EL (cell line): ENCODE measurements around the gene R3HCC1L.
A peak's percentile ranks its signal among the peaks of the same experiment; 100 is the strongest.

Source experiments
- DNase-seq: peaks from one replicate; pipeline ENCODE4 v3.0.0-alpha.2; 2016

The R3HCC1L gene

DNA sequence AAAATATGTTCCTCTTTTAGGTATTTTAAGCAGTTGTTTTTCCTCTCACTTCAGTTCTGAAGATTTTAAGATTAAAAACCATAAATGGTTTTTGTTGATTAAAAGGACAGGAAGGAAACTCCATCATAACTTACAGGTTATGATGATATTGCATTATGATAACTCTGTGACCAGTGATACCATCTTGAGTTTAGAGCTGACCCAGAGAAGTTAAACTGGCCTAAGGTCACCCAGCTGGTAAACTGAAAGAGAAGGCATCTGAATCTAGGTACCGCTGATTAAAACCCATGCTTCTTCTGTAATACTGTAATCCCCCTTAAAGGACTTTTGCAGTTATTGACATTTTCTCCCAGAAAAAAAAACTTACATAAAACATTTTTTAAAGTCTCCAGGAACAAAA lies 103.9 kb downstream of the R3HCC1L start:
- DNase-seq = no peak

DNA sequence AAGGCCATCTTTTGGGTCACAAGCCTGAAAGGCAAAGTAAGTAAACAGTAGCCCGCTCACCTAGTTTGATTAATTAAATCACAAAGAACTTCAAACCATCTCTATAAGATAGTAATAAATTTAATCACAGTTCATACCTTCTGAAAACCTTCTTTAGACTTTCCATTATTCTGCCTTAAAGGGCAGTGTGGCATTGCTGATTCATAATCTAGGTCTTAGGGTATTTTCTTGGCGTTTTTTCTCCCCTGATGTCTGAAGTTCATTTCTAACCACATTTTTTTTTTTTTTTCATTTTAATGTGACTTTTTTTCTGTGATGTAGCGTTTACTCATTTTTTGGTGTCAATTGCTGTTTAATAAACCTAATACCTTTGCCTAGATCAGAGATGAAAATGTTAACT lies 106.1 kb downstream of the R3HCC1L start:
- no peak for DNase-seq

DNA sequence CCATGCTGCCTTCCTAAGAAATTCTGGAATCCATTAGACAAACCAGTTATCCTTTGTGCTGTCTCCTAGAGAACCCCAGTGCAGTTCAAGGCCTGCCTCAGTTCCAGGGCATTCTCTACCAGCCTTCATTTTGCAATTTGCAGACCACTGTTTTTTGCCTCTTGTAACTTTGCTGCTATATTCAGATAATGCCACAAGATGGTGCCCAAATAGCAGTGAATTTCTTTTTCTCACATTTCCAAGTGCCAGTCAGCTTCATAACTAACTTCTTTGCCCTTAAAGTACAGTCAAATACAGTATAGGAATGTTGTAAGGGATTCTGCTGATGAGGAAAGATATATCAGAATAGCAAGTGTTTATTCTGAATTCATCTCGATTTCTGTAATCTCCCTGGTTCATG lies 108.4 kb downstream of the R3HCC1L start:
- DNase-seq = peak; percentile 33

DNA sequence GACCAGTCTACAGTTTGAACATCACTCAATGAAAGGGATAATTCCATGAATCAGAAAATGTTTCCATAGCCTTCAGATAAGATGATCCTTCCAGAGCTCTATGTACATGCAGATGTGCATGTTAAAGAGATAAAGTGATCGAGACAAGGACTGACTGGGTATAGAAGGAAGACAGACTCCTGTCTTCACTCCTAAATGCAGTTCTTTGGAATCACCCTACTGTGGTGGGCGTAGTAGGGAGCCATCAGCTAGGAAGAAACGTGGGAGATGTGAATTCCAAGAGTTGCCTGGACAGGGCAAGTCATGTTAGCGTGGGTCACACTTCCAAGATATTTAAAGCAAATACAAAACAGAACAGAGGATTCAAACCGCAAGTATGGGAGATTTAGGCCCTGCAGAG lies 109.7 kb downstream of the R3HCC1L start:
- no peak for DNase-seq

DNA sequence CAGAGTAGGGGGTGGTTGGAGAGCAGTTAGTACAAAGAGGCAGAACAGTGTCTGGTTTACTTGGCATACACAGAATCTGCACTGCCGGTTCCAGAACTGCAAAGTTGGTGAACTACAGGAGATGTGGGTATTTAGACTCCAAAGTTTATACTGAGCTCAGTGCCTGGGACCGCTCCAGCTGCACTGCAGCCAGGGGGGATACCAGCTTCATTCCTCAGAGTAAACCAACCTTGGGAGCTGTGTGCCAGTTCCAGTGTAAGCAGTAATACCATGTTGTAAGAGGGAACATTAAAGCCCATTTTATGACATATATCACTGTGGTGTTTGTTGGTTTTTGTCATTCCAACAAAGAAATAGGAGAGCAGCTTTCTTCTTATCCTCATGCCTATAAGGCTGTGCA lies 110.1 kb downstream of the R3HCC1L start:
- no peak for DNase-seq

DNA sequence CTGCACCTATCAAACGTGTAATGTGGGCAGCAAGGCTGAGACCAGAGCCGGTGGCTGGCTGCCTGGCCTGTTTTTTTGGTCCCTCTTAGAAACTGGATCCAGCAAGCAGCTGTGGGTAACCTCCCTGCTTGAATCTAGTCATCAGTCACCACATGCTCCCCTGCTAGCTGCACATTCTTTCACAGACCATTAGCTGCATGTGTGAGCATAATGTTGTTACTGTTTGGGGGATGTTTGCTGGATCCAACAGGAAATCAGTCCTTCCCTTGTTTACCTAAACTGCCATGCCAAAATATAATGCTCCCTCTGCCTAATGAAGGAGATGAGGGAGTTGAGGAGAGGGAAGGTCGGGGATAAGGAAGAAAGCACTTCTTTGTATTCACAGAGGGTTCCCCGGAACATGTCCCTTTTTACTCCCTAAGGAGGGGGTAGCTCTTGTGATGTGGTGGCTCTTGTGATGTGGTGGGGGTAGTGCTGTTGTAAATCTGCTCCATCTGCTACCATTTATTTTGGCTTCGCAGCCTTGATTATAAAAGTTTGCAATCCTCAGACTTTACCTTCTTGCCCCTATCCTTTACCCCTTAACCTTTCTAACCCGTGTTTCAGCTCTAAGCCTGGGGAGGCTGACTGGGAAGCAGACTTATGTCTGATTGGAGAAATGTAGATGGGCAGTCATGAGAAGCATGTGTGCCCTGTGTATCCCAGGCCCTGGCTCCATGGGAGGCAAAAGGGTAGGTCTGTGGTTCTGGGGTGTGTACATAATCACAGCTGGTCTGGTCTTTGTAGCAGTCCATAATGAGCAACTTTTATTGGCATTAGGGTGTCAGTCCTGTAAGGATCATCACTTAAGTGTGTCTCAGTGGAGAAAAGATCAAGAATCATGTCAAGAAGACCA lies 112.7 kb downstream of the R3HCC1L start:
- DNase-seq = no peak

DNA sequence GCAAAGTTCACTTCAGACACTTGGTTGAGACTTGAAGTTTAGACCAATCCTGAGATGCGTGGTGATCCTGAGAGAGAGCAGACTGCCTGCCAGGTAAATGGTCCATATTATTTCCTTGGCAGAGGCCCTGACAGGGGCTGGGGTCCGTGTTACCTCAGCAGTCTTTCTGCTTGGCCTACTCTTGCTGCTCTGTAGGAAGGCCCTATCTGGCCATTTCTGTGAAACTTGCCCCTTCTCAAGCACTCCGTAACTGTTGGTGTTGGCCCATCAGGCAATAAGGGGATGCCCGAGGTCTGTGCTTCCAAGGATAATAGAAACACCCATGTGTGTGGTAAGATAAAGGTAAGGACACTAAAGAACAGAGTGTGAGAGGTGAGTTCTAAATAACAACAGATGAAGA lies 113.6 kb downstream of the R3HCC1L start:
- DNase-seq = no peak

DNA sequence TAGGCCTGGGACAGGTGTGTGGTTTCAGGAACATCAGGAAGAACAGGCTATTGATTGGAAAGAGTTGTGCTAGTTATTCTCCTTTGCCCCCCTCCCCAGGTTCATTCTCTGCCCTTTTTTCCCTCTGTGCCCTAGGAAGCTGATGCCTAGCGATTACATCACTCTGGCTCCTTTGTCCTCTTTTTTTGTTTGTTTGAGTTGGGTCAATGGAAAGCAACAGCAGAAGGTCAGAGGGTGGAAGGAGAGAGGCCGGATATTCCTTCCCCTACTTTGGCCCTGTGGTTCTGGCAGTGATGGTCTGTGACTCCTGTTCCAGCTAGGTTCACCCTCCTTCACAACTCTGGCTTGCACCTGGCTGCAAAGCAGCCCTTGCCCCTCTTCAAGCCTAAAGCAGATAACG lies 114.7 kb downstream of the R3HCC1L start:
- DNase-seq = no peak

DNA sequence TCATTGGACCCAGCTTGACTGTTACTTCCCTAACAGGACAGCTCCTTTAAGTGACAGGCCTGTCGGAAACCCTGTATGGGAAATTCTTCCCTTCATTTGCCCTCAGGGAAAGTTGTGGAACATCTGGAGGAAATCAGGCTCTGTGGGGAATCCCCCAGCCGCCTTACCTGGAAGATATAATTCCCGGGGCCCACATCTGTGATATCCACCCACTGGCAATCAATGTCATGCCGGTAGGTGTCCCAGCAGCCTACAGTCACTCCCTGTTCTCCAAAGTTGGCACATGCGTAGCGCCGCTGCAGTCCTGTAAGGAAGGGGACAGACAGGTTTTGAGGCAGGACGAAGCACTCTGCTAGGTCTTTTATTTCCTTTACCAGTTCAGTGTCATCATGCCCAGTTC lies 116.9 kb downstream of the R3HCC1L start:
- no peak for DNase-seq

DNA sequence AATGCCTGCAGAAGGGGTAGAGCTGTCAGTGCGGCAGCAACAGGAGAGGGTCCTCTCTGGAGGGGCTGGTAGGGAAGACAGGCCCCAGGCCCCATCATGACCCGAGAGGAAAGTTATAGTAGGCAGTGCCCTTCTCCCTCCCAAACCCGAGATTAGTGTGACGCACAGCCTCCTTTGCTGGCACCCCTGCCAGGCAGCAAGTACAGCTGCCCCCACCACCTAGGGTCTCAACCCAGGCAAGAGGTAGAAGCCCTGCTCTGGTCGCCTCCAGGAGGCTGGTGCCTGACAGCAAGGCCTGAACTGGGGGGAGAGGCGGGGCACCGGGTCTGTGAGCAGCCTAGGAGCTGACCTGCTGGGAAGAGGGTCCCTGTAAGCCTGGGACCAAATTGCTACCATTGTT lies 118.0 kb downstream of the R3HCC1L start:
- no peak for DNase-seq

DNA sequence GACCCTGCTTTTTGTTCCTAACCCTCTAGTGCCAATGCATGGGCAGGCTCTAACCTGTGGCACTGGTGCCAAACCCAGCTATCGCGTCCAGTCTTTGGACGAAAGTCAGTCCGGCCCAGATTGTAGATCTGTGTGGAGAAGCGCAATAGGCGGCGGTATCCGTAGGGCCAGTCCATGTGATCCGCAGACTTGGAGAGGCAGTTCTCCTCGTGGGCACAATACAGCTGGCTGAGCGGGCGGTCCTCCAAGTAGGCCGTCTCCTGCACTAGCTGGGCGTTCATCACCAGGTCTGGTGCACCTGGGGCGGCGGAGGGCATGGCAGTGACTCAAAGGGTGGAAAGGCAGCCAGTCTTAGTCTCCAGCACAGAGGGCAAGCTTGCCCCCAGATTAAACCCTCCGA lies 119.0 kb downstream of the R3HCC1L start:
- no peak for DNase-seq

DNA sequence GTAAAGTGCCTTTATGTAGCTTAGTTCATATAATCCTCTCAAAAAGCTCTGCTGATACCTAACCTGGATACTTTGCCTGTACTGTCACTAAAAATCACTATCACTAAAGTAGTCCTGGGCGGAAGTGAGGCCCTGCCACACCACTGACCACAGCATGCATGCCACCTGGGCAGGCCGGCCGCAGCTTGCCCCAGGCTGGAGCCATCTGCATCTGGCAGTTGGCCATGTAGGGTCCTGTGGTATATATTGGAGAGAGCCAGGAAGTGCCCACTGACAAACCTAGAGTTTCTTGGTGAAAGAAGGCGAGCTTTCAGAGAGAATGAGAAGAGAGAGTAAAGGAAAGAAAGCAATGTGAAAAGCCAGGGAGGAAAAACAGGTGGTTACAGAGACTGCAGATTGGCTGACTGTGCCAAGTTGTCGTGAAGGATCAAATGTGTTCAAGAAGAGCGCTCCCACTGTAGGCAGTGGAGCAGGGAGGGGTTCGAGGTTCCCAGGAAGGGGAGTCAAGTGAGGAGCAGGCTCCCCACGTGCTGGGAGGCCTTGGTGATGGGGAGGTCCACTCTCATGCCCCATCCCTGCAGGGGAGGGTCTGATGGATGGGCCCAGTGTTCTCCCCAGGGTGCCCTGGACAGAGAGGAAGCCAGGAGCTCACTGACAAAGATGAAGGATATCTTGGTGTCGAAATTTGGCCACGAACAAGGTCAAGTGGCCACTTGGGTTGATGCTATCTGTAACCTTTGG lies 119.9 kb downstream of the R3HCC1L start:
- DNase-seq = no peak

DNA sequence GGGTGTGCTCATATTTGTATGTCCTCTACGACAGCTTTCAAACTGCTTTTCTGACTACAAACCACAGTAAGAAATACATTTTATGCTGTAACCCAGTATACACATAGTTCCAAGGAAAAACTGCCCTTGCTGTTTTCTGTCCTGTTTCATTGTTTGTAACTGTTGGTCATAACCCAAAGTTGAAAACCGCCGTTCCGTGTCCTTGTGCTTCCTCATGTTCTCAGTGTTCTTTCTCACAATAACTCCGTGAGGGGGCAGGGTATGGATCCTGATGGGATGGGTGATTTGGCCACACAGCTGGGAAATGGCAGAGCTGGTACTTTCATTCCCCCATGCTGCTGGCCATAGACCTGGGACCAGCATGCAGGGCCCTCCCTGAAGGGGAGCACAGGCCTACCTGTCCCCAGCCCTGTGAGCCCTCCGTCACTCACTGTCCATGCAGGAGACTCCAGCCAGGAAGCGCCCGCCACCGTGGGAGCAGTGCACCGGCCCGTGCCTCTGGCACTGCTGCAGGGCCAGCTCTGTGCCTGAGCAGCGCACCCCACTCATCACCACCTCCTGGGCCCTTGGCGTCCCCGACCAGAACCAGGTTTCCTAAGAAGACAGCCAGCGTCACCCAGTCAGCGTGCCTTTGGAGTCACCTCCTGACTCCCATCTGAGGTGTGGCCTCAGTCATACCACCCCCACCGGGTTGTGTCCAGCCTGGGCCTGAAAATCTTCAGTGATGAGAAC lies 120.9 kb downstream of the R3HCC1L start:
- DNase-seq = no peak

DNA sequence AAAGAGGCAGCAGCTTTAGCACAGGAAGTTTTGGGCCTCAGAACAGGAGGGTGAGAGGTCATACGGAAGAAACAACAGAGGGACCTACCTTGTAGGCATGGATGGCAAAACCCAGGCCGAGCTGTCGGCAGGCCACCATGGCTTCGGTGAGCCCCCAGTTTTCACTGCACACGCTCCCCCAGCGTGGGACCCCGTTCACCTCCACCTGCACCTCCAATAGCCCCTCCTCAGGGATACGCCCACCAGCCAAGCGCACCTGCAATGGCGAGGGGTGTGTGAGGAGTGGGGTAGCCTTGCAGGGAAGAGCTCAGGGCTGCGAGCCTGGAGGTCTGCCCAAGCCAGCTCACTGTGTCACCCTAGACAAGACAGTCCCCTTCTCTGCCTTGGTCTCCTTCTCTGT lies 122.2 kb downstream of the R3HCC1L start:
- no peak for DNase-seq

DNA sequence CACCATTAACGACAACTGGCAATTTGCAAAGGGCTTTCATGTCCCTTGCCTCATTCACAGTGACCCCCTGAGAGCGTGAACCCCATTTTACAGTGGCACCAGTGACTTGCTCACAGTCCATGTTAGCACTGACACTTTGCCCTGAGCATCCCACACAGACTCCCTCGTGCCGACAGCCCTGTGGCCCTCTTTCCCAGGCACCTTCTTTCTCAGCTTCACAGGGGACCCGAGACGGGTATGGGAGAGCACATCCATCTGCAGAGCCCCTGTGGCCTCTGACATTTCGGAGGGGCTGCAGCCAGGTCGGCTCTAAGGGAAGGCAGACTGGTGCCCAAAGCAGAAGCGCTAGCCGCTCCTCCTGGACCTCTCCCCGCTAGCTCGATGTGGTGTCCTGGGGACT lies 122.7 kb downstream of the R3HCC1L start:
- no peak for DNase-seq

DNA sequence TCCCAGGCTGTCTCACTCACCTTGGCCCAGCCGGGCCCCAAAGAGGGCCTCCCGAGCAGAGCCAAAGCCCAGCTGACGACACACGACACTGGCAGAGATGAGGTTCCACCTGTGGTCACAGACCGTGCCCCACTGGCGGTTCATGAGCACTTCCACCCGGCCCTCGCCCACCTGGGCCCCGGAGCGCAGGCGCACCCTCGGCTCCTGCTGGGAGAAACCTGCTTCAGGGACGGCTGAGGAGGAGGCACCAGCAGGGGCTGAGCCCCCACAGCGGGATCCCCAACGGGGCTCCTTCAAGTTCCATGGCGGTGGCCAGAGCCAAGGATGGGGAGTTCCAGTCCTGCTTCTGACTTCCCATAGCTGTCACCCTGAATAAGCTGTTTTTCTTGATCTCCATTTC lies 123.5 kb downstream of the R3HCC1L start:
- DNase-seq = no peak

DNA sequence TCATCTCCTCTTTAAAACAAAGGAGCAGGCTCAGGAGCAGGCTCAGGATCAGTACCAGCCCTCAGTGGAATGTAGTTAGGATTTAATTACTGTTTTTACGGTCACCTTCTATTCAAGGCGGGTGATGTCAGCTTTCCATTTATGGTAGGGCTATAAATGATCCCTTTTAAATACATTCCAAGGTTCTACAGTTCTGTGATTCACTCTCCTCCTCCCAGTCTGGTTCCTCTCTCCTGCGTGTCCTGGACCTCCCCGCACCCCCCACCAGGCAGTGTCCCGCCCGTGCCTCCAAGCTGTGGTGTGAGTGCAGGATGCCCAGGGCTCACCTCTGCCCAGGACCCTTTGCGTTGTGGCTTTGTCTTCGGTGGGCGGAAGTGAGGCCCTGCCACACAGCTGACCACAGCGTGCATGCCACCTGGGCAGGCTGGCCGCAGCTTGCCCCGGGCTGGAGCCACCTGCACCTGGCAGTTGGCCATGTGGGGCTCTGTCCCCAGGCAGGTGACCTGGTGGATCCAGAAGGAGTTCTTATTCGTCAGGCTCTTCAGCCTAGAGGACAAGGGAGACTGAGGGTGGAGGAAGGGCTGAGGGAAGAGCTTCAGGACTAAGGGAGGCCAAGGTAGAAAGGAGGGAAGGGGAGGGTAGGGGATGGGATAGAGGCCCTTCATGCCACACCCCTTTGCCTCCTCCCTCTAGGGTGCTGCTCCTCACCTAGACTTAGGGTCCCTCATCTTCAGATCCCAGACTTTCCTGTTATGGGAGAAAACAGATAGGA lies 124.4 kb downstream of the R3HCC1L start:
- peak; percentile 31 for DNase-seq

DNA sequence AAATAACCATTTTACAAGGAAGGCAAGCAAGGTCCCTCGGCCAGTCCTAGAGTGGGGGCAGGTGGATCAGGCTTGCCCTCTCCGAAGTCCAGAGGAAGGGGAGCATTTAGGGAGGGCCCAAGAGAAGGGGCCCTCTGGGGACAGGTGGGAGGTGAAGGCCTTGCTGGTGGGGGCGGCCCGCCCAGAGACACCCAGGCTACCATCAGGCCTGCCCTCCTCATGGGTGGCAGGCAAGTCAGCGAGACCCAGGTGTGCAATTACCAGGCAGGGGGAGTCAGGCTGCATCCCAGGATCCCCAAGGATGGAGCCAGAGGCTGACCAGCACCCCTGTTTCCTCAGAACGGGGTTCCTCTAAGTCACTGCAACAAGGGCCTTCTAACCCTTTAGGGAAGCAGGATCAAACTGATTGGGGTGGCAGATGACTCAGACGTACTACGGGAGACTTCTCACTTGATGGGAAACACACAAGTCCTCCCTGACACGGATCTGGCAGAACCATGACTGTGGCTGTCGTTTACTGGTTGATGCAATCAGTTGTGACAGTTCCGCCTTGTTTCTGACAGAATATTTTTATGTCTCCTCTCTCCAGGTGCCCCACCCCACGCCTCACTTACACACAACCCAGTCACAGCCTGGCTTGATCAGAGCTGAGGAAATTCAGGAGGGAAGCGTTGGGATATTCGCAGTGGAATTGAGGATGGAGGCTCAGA lies 125.3 kb downstream of the R3HCC1L start:
- DNase-seq = no peak

DNA sequence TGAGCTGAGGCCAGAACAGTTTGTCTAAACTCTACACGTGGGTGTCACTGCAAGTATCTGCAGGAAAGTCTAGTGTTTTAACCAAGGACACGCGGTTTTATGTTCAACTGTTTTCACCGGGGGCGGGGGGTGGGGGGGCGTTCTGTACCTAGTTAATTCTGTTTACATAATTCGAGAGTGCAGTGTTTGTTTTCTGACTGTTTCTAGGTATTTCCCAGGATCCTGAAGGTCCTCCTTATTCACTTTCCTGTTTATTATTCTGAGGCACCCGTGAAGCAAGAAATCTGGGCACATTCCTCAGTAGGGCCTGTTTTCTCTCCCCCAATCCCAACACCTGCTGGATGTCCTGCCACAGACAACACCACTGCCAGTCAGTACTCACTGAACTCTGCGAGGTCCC lies 125.9 kb downstream of the R3HCC1L start:
- DNase-seq = no peak

DNA sequence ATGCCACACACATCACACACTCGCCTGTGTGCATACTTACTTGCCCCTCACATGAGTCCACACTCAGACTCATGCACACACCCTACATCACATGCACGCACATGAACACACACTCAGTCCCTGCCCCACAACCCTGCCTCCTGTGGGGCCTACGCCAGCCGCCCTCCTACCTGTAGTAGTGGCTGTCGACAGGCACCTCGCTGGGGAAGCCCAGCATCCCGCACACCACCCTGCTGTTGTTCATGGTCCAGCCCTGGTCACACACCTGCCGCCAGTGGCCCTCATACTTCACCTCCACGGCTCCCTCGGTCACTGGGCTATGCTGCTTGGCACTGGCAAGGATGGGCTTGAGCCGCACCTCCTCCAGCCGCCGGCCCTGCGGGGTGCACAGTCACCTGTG lies 126.3 kb downstream of the R3HCC1L start:
- DNase-seq = no peak

DNA sequence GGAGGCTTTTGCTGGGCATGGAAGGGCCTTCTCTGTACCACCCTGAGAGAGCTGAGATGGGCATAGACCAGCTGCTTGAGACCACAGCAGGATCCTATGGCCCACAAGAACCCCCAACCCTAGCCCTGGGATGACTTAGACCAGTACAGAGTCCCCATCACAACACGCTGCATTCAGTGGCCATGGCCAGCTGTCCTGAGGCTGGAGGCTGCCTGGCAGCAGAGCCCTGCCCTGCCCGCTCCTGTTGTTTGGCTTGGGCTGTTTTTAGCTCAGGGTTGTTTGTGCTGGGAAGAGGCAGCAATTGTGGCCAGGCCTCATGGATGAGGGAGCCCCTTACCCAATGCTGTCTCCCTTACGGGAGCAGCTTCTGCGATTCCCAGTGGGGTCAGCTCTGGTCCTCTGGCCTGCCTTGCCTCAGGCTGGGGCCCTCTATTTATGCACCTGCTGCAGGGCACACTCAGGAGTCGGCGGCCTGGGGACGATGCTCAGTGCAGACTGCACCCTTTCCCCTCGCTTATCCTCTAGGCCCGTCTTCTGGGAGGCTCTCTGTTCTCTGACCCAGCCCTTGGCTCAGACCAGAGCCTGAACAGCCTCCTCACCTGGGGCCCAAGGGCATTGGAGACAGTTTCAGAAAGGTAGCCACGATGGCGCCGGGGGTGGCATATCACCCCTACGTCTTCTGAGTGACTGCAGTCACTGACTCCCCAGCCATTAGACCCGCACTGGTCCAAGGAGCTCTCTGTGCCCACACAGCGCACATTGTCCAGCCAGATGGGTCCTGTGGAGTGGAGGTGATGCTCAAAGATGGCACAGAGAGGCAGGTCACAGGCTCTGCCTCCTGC lies 127.2 kb downstream of the R3HCC1L start:
- no peak for DNase-seq
